K562 (cell line): Measurements from ENCODE around the gene CD9. TPM values are rescaled to one million over a fixed set of nuclear protein-coding genes. Genes with fewer than 3 reads are reported as not detected.

Experiments
- ATAC-seq: fragments of 200-7000 bp; cut with Tn5 transposase; 3 replicates; pipeline ENCODE4 v1.9.1; 2020; ENCODE audit warnings: moderate library complexity
- BruUV-seq: library from RNA; stranded (reverse); fragments of 400-500 nt; replicated peaks from 2 replicates; lab custom pipeline; 2021; lab: Mats Ljungman, UMichigan
- CTCF ChIA-PET: fragments of 300-600 bp; formaldehyde crosslinking; extraction: SDS; loops from one replicate; lab custom pipeline; 2021; ENCODE audit warnings: low intra/inter-chr PET ratio; lab: Yijun Ruan, JAX
- POLR2A ChIA-PET: fragments of 300-600, 350-650 bp; sonication (Branson Sonifier 250); formaldehyde crosslinking; extraction: SDS; loops from one replicate; lab custom pipeline; 2021; ENCODE audit warnings: antibody characterized with exemption, inconsistent platforms; lab: Yijun Ruan, JAX
- DNase-seq, 4 experiments: peaks; one replicate each; pipeline versions ENCODE4 v3.0.0 to v3.0.0-alpha.2; 2011 to 2018; ENCODE audit warnings: low spot score in 3 of 4, mixed read lengths in 3 of 4; ENCODE audit errors: extremely low read depth in 1 of 4
- FAIRE-seq: peaks from 2 replicates; lab custom pipeline; 2011; peaks lifted over from hg19 to GRCh38; lab: Jason Lieb, UNC
- H2AFZ ChIP-seq: 2 replicates; pipeline ENCODE4 v1.6.0; 2011; ENCODE audit warnings: low read depth, low read length, control low read depth, inconsistent platforms
- H3K27ac ChIP-seq: fragments of 200-600 bp; 3 replicates; pipeline ENCODE4 v1.8.0; 2011; ENCODE audit warnings: low read depth, mild to moderate bottlenecking, control low read depth, inconsistent platforms, low read length, moderate library complexity, mixed read lengths; ENCODE audit errors: extremely low read depth
- H3K27me3 ChIP-seq, 2 experiments: fragments of 300-600 bp in 1 of 2; 2 replicates in 1 of 2; 3 replicates in 1 of 2; pipeline versions ENCODE4 v1.6.0 to v1.8.0; 2011; ENCODE audit warnings: inconsistent platforms in 2 of 2, low read length in 2 of 2, mild to moderate bottlenecking in 1 of 2, mixed read lengths in 1 of 2, moderate library complexity in 1 of 2; ENCODE audit not compliant: control insufficient read depth in 2 of 2, insufficient read depth in 2 of 2
- H3K36me3 ChIP-seq: fragments of 300-600 bp; 3 replicates; pipeline ENCODE4 v1.8.0; 2011; ENCODE audit warnings: mild to moderate bottlenecking, low read length, inconsistent platforms; ENCODE audit not compliant: control insufficient read depth, insufficient read depth
- H3K4me1 ChIP-seq, 2 experiments: fragments of 200-600 bp in 1 of 2; replicated peaks in 1 of 2; 2 replicates in 1 of 2; 3 replicates in 1 of 2; pipeline versions ENCODE4 v1.5.1 to v1.8.0; 2011; ENCODE audit warnings: inconsistent platforms in 2 of 2, low read length in 2 of 2, mild to moderate bottlenecking in 1 of 2, mixed read lengths in 1 of 2, moderate library complexity in 1 of 2; ENCODE audit not compliant: control insufficient read depth in 2 of 2, insufficient read depth in 2 of 2
- H3K4me2 ChIP-seq: 2 replicates; pipeline ENCODE4 v1.6.1; 2011; ENCODE audit warnings: low read length, control low read depth, inconsistent platforms, mixed read lengths; ENCODE audit not compliant: insufficient read depth
- H3K4me3 ChIP-seq: fragments of 200-600 bp; sonication (generic), shearing (Covaris generic); 2 replicates; pipeline ENCODE4 v1.5.1; 2016; ENCODE audit warnings: control low read depth, inconsistent platforms
- H3K79me2 ChIP-seq: fragments of 200-600 bp; 3 replicates; pipeline ENCODE4 v1.8.0; 2011; ENCODE audit warnings: low read length, inconsistent platforms; ENCODE audit not compliant: control insufficient read depth, insufficient read depth
- H3K9ac ChIP-seq, 2 experiments: 2 replicates each; pipeline versions ENCODE4 v1.6.0 to v1.6.1; 2011; ENCODE audit warnings: low read depth in 2 of 2, low read length in 2 of 2, control low read depth in 1 of 2, inconsistent platforms in 1 of 2, mild to moderate bottlenecking in 1 of 2, mixed read lengths in 1 of 2; ENCODE audit not compliant: insufficient read depth in 1 of 2
- H3K9me1 ChIP-seq: one replicate; pipeline ENCODE4 v1.6.0; 2011; ENCODE audit warnings: inconsistent platforms, mild to moderate bottlenecking, low read length, moderate library complexity; ENCODE audit not compliant: control insufficient read depth, insufficient read depth
- H3K9me3 ChIP-seq: replicated peaks from 2 replicates; pipeline ENCODE4 v1.5.1; 2011; ENCODE audit warnings: low read depth, low read length, inconsistent platforms; ENCODE audit not compliant: control insufficient read depth, insufficient read depth
- H4K20me1 ChIP-seq: replicated peaks from 2 replicates; pipeline ENCODE4 v1.6.1; 2011; ENCODE audit warnings: low read length, inconsistent platforms, mixed read lengths; ENCODE audit not compliant: control insufficient read depth, insufficient read depth
- ATF7 ChIP-seq: fragments of 450-650 bp; IDR thresholded peaks from 2 replicates; pipeline ENCODE4 v1.7.1; 2014; ENCODE audit warnings: mild to moderate bottlenecking, moderate library complexity
- CBX5 ChIP-seq: IDR thresholded peaks from 2 replicates; pipeline ENCODE4 v1.6.1; 2014; ENCODE audit warnings: low read depth, borderline replicate concordance
- E2F3 ChIP-seq: fragments of 250-450 bp; sonication (Bioruptor Pico); IDR thresholded peaks from 2 replicates; pipeline ENCODE4 v1.4.0; 2020; ENCODE audit warnings: mild to moderate bottlenecking
- FOS ChIP-seq: IDR thresholded peaks from 3 replicates; pipeline ENCODE4 v1.6.1; 2011; ENCODE audit not compliant: insufficient read length; ENCODE audit errors: extremely low read depth
- KDM4B ChIP-seq, 2 experiments: fragments of 450-650 bp in 1 of 2; sonication (generic) in 1 of 2; IDR thresholded peaks; 2 replicates each; pipeline ENCODE4 v1.6.1; 2016 to 2017; ENCODE audit warnings: borderline replicate concordance in 2 of 2, antibody characterized with exemption in 1 of 2, low read depth in 1 of 2, mild to moderate bottlenecking in 1 of 2
- MEIS2 ChIP-seq: fragments of 450-650 bp; IDR thresholded peaks from 2 replicates; pipeline ENCODE4 v1.6.1; 2014; ENCODE audit warnings: mild to moderate bottlenecking; ENCODE audit not compliant: partially characterized antibody
- PHF8 ChIP-seq: fragments of 200-600 bp; sonication (generic); IDR thresholded peaks from 2 replicates; pipeline ENCODE4 v1.6.1; 2012; ENCODE audit warnings: mixed run types, mild to moderate bottlenecking, inconsistent platforms, low read length, moderate library complexity, borderline replicate concordance
- POLR3A ChIP-seq: IDR thresholded peaks from 2 replicates; pipeline ENCODE4 v1.6.1; 2011; ENCODE audit warnings: borderline replicate concordance, mild to moderate bottlenecking, moderate library complexity; ENCODE audit not compliant: insufficient read length, insufficient read depth; ENCODE audit errors: extremely low read depth
- RNF2 ChIP-seq: sonication (generic); IDR thresholded peaks from 2 replicates; pipeline ENCODE4 v1.6.1; 2016
- SIX5 ChIP-seq, 2 experiments: IDR thresholded peaks; 2 replicates each; pipeline ENCODE4 v1.6.1; 2011; ENCODE audit warnings: low read length in 2 of 2, borderline replicate concordance in 1 of 2, low read depth in 1 of 2, mild to moderate bottlenecking in 1 of 2, moderate library complexity in 1 of 2; ENCODE audit not compliant: insufficient read depth in 1 of 2
- ZNF384 ChIP-seq: IDR thresholded peaks from 2 replicates; pipeline ENCODE4 v1.6.1; 2012; ENCODE audit warnings: low read depth, low read length, improper control_type of control experiment
- ZNF586 ChIP-seq: fragments of 450-650 bp; formaldehyde crosslinking; conservative IDR thresholded peaks from 2 replicates; pipeline ENCODE4 v1.4.0; 2020; ENCODE audit warnings: mild to moderate bottlenecking, moderate library complexity
- WGBS: fragments of 100-300 bp; shearing (Covaris generic); methylation state at CpG from one replicate; pipeline ENCODE4 v1.1.6; 2016; ENCODE audit warnings: low coverage, mixed read lengths; ENCODE audit not compliant: insufficient coverage; ENCODE audit errors: missing lambda C conversion rate; 5-methylcytosine and 5-hydroxymethylcytosine counted together
- in situ Hi-C: fragments of 300-500 bp; cut with MboI; formaldehyde crosslinking; loops from 4 replicates; pipeline ENCODE4 v1.15.0; 2018; ENCODE audit warnings: inconsistent platforms, mixed read lengths
- intact Hi-C: fragments of 100-400 bp; cut with micrococcal nuclease; formaldehyde crosslinking; loops from 2 replicates; pipeline ENCODE4 v1.14.2; 2022
- polyA plus RNA-seq, 8 experiments: library from polyadenylated mRNA; depleted of rRNA in 4 of 8; stranded (reverse) in 5 of 8; unstranded in 3 of 8; fragments of >200 nt; fragmentation: Nextera tagmentation in 2 of 8; fragmentation: Illumina TruSeq in 1 of 8; extraction: Ambion mirVana in 2 of 8; extraction: Trizol in 1 of 8; gene quantifications; 2 replicates each; pipeline versions ENCODE4 v1.2.1 to v1.2.3, GENCODE V29; 2011 to 2014; ENCODE audit warnings: inconsistent platforms in 1 of 8, missing spikeins in 1 of 8
- total RNA-seq, 7 experiments: library from RNA; depleted of rRNA in 6 of 7; stranded (reverse); fragments of >200 nt in 6 of 7; fragmentation: Illumina TruSeq in 2 of 7; extraction: Trizol in 2 of 7; gene quantifications; 2 replicates each; pipeline versions ENCODE4 v1.2.1 to v1.2.3, GENCODE V29; 2011 to 2021; ENCODE audit warnings: low replicate concordance in 1 of 7

CD9 gene
- total and polyA plus RNA-seq, 9 of the 15 experiments (the other 6 are each of a cell fraction or from before 2014, with no cell fraction given): 0.43 to 5.6 (median 0.62) TPM

DNA sequence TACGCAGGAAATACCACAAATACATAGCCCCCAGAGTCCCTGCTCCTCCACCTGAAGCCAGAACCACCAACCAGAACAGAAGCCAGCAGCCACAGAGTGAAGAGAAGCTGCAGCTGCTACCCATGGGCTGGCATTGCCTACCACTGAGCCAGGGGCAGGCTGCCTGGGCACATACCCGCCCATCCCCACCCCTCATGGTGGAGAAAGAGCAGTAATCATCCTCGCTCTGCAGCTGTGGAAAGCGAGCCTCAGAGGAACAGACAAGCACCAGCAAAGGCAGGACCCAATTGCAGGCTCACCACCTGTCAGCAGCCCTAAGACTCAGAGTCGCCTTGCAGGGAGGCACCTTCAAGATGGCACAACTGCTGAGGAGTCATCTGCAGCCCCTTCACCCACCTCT, 11.2 kb upstream of the CD9 start:
- ATAC-seq (no peak), DNase-seq (no peak), FAIRE-seq (no peak)
- Histone ChIP-seq H3K4me3 (no peak overlapping the region), H3K9me1 (no peaks in the 10 kb centered on the region), H3K4me1 (0 out of 5 replicates have a peak, but pooled peaks cover 0 to 3% of the 10 kb centered on the region in 2 experiments), H3K36me3 (no peaks in the 10 kb centered on the region), H3K9me3 (no peaks in the 10 kb centered on the region; the same call in 1 of the 2 replicates), H2AFZ (no peak overlapping the region), H3K9ac (no peak overlapping the region), H3K79me2 (no peaks in the 10 kb centered on the region), H3K4me2 (no peak overlapping the region), H4K20me1 (no peaks in the 10 kb centered on the region), H3K27me3 (peaks cover 7 to 25% of the 10 kb centered on the region in 2 experiments; a peak in 4 of 5 replicates), H3K27ac (no peak overlapping the region)
- in situ Hi-C loops: no loop called here
- ChIA-PET POLR2A (interaction anchor here (0.9 kb wide), 1 partner anchor 32 kb away, joined by 3 read pairs; no protein-coding TSS in a partner anchor), CTCF (no interaction called here)
- WGBS: 4% methylated on average over 5 of the region's 5 CpGs
- BruUV-seq: no TSS peak
- no peak for TF ChIP-seq CBX5
- no peak for TF ChIP-seq PHF8
- TF ChIP-seq E2F3 (CRISPR knock-in tag): no peak
- TF ChIP-seq RNF2: no peak
- TF ChIP-seq FOS: no peak
- TF ChIP-seq SIX5 (IDR thresholded peaks at IDR 0.05; ENCODE audit: borderline replicate concordance in 1 of 2, insufficient read depth in 1 of 2, low read depth in 1 of 2, low read length in 2 of 2): no peak
- no peak for TF ChIP-seq ZNF384
- TF ChIP-seq ATF7: no peak
- TF ChIP-seq KDM4B (IDR thresholded peaks at IDR 0.05; ENCODE audit: borderline replicate concordance in 2 of 2, low read depth in 1 of 2): no peak
- TF ChIP-seq ZNF586: no peak
- no peak for TF ChIP-seq MEIS2
- TF ChIP-seq POLR3A: no peak
- intact Hi-C loops: no loop called here
